HG03025 (cell line): Measurements from ENCODE around the gene MAPK6.

Experiments used
- ATAC-seq: cut with Tn5 transposase; IDR thresholded peaks from one replicate; pipeline ENCODE4 v1.9.1; 2021; ENCODE audit warnings: mild to moderate bottlenecking, moderate library complexity; ENCODE audit not compliant: unreplicated experiment, low FRiP score

The MAPK6 gene

DNA sequence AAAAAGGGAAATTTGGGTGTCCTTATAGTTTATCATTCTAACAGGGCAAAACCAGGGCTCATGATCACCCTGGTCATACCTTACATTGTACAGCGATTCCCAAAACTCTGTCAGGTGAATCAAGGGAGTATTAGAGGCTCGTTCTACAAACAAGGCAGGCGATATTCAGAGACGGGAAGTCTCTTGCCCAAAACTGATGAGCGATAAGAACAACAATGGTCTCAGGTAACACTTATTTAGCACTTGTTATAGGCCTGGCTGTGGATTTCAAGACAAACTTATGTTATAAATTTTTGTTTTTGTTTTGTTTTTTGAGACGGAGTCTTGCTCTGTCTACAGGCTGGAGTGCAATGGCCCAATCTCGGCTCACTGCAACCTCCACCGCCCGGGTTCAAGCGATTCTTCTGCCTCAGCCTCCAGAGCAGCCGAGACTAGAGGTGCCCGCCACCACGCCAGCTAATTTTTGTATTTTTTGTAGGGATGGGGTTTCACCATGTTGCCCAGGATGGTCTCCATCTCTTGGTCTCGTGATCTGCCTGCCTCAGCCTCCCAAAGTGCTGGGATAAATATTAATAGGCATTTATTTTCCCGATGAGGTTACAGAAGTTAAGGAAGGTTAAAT, 80.7 kb downstream of the MAPK6 start:
- ATAC-seq = no peak

DNA sequence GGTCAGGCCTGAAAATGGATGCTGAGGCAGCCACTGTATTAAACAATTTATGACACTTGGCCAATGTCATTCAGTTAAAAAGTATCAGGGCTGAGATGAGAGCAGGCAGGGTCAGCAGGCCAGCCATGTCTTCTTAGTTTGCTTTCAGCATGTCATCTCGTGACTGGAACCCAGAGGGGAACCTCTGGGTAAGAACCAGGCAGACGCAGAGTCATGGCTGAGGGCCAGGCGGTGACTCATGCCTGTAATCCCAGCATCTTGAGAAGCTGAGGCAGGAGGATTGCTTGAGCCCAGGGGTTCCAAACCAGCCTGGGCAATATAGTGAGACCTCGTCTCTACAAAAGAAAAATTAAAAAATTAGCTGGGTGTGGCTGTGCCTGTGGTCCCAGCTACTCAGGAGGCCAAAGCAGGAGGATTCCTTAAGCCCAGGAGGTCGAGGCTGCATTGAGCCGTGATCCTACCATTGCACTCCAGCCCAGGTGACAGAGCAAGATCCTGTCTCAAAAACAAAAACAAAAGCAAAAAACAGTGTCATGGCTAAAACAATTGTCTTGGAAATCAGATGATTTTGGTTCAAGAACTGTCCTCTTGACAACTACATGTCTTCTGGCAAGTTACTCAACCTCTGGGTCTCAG, 81.9 kb downstream of the MAPK6 start:
- ATAC-seq = no peak

DNA sequence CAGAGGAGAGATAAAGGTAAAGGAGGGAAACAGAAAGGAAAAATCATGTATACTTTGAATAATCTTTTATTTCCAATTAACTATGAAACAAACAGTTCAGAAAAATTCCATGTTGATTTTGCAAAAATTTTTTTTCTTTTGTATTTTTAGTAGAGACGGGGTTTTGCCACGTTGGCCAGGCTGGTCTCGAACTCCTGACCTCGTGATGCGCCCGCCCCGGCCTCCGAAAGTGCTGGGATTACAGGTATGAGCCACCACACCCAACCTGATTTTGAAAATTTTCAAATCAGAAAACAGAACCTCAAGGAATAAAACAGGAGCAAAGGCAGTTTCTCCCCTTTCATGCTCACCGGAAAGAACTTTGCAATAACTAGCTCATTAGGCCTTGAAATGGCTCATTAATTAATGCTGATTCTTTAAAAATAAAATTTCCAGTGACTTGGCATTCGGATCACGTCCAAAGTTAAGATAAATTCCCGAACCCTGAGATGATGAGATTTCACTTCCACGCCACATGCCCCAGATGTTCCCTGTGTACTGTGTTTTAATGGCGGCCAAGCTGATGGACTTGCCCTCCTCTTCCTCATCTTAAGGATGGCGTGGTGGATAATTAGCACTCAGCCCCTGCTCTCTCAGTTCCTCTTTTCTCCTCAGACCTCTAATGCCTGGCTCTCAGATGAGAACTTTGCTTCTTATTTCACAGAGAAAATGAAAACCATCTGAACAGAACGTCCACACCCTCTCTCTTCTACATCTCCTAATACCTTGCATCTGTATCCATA, 82.7 kb downstream of the MAPK6 start:
- ATAC-seq = no peak

DNA sequence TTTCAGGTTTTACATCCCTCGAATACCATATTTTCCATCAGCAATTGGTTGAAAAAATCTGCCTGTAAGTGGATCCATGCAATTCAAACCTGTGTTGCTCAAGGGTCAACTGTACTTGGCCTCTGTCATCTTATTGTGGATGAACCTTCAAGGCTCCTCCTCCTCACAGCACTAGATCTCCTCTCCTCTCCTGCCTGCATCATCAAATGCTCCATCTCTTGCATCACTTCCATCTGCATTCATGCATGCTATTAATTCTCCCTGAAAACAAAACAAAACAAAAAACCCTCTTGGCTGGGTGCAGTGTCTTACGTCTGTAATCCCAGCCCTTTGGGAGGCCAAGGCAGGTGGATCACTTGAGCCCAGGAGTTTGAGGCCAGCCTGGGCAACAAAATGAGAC, 83.4 kb downstream of the MAPK6 start:
- ATAC-seq = no peak

DNA sequence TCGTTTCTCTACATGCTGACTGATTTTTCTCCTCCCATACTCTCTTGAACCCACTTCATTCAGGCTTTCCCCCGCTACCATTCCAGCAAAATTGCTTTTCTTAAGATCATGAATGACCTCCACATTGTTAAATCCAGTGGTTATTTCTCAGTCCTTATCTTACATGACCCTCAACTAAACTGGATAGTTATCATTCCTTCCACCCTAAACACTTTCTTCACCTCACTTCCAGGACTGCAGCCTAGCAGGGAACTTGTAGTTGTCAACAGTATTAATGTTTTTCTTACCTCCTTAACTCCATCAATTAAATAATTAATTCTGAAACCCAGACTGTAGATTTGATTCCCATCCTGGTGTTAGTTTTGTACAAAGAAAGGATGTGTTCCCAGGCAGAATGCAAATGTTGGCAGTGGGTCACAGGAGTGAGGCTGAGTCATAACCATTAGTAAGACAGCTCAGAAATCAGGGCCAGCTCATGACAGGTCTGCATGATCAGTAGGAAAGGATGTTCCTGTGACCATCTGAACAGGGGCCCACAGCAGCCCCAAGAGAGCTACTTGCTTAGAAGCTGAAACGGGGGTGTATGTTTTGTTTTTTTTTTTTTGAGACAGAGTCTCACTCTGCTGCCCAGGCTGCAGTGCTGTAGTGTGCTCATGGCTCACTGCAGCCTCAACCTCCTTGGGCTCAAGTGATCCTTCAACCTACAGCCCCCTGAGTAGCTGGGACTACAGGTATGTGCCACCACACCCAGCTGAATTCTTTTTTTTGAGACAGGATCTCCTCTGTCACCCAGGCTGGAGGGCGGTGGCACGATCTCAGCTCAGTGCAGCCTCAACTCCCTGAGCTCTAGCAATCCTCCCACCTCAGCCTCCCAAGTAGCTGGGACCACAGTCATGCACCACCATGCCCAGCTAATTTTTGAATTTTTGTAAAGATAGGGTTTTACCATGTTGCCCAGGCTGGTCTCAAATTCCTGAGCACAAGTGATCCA, 84.5 kb downstream of the MAPK6 start:
- ATAC-seq = peak; percentile 46

DNA sequence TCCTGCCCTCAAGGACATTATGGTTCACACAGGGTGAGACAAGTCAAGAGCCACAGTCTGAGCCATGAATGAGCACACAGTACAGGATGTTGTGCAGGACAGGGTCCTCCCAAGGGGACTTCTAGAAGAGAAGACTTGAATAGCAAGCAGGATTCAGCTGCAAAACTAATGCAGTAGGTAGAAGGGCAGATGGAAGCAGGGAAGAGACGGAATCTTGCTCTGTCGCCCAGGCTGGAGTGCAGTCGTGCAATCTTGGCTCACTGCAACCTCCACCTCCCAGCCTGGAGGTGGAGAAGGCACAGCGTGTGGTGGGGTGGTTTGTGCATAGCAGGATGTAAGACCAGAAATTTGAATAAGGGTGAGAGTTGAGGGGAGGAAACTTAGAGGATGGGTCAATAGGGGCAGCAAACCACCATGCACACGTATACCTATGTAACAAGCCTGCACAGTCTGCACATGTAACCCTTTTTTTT, 85.5 kb downstream of the MAPK6 start:
- ATAC-seq = no peak

DNA sequence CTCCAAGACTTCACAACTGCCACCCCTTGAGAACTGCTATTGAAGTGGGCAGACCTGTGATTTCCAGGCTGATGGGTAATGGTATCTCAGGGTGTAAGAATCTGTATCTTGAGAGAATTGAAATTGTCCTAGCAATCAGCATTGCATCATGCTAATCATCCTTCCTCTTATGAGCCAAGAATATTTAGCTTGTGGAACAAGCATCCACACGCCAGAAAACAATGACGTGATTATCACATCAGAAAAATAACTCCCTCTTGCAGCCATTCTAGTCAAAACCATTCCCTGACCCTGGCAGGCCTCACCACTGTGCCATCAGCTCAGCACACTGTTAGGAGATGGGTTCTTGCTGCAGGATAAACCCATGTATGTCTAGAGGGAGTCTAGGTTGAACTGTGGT, 86.8 kb downstream of the MAPK6 start:
- no peak for ATAC-seq

DNA sequence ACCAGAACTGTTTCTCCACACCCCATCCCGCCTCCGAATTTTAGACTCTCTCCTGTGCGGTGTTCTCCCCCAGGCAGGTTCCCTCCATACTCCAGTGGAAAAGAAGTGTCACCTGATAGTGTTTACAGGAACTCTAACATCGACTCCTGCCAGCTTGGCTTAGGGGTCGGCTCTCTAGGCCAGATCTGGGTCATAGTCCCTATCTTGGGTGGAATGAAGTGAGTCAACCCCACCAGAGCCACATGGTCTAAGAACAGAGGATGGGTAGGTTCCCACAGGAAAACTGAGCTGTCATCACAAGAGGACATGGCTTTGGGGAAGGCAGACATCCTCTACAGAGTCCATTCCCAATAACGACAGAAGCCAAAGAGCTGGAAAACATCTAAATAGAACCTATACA, 87.6 kb downstream of the MAPK6 start:
- no peak for ATAC-seq

DNA sequence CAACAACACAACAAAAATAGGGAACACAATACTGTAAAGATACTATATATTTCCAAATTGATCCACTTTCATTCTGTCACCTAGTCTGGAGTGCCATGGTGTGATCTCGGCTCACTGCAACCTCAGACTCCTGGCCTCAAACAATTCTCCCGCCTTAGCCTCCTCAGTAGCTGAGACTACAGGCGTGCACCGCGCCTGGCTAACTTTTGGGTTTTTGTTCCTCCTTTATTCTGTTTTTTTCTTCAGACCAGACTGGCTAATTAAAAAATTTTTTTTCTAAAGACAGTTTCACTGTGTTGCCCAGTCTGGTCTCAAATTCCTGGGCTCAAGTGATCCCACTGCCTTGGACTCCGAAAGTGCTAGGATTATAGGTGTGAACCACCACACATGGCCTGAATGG, 88.2 kb downstream of the MAPK6 start:
- ATAC-seq = no peak

DNA sequence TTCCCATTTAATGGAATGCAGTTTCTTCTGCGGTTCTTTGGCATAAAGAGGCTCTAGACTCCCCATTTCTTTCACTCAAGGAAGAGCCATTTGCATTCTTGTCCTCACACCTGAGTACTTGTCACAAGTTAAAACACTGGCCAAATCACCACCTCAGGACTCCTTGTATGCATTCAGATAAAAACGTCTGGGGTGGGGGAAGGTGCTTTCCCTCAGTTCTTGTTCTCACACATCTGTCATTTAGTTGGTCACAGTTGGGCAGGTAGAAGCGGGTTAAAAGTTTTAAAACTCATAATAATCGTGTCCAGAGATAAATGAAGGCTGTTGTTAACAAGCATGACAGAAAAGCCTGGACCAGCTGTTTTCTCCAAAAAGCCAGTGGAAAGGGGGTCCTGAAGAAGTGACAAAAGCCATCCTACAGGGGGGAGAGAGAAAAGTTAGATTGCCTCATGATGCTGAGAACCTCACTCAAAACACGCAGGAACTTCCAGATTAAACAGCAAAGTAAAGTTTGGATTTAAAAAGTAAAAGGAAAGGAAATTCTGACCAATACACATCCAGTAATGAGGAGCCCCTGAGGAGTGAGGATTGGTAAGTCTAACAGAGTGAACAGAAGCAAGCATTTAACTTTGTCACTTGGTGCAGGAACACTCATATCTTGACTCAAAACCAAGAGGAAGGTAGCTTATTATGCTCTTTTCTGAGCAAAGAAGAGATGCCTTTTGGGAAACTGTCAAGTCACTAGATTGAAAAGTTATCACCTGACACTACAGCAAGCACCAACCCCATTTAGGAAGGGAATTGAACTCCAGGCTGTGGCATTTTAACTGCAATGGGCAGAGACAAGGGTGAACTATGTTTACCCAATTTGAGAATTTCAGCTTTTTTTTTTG, 90.8 kb downstream of the MAPK6 start:
- no peak for ATAC-seq

DNA sequence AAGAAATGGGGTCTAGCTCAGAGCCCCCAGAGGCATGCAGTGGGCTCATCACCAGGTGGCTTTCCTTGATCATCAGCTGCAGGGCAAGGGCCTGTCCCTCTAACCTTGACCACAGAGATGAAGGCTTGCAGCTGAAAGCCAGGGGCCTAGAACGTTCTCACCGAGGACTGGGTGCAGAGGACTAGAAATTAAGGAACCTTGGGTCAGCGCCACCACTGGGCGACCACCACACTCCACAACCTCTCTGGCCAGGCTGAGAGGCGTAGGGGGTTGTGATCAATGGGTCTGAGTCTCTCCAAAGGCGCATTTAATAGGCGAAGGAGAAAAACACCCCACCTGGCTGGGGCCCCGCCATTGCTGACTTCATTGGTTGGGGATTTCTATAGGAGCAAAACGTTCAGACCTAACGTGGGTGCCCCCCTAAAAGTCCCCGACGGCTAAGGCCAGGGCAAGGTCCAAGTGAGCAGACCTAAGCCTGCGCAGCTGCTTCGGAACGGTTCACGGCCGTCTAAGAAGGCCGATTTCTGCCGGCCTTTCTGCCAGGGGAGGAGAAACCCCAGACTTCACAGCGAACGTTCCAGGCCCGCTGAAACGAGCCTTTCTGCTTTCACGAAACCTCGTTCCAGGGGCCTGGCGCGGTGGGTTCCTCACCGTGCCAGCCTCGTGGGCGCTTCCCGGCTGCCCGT, 92.6 kb downstream of the MAPK6 start:
- ATAC-seq = no peak

DNA sequence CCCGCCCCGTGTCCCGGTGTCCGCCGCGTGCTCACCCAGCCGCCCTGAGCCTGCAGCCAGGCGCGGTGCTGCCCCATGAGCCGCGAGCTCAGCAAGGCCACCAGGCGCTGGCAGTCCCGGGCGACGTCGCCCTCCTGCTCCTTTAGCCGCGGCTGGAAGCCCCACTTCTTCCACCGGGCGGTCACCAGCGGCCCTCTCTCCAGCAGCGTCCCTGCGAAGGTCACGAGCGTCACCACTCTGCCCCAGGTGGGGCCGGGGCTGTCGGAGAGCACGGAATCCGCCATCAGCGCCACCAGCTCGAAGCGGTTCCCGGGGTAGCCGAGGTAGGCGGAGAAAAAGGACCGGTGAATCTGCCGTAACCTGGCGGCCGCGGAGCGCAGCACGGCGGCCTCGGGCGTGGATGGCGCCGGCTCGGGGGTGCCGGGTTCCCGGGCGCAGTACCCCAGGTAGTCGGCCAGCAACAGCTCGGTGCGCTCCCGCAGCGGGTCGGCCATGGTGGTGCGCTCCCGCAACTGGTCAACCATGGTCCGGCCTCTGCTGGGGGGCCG, 93.3 kb downstream of the MAPK6 start:
- no peak for ATAC-seq

DNA sequence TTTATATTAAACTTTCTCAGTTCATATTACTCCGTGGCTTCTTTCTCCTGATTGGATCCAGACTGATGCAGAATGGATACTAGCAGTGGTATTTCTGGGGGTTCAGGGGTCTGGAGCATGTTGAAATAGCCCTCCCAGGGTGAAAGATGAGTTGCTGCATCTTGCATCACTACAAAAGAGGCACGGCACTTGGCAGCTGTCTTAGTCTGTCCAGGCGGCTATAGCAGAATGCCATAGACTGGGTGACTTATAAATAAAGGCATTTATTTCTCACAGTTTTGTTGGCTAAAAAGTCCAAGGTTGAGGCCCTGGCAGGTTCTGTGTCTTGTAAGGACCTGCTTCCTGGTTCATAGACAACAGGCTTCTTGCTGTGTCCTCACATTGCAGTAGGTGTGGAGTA, 94.2 kb downstream of the MAPK6 start:
- ATAC-seq = no peak

DNA sequence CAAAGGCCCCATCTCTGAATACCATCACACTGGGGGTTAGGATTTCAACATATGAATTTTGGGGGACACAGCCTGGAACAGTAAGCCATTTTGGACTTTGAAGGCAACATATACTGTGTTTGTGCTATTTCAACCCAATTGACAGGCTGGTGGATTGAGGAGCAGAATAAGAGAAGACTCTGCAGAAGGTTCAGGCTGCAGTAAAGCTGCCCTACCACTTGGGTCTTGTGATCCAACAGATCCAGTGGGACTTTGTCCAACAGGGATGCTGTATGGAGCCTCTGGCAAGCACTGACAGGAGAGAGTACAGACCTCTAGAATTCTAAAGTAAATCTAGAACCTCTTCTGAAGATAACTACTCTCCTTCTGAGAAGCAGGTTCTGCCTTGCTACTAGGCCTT, 94.7 kb downstream of the MAPK6 start:
- ATAC-seq = no peak

DNA sequence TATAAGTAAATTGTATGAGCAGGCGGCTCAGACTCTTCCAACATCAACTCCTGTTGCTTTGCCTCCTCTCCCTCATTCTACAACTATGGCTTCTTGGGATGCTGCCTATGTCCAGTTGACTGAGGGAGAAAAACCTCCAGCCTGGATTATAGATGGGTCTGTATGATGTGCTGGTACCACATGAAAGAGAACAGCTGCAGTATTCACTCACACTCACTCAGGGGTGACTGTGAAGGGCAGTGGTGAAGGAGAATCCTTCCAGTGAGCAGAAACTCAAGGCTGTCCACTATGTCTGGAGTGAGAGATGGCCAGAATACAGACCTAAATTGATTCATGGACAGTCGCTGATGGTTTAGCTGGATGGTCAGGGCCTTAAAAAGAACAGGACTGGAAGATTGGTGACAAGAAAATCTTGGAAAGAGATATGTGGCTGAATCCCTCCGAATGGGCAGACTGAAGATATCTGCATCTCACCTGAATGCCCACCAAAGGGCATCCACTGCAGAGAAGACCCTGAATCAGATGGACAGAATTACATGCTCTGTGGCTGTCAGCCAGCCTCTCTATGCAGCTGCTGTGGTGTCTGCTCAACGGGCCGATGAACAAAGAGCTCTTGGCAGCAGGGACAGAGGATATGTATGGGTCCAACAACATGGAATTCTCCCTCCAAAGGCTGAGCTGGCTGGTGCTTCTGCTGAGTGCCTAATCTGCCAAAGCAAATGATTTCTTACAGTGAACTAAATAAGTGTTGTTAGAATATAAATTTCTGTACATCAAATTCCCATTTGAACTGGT, 95.4 kb downstream of the MAPK6 start:
- no peak for ATAC-seq

DNA sequence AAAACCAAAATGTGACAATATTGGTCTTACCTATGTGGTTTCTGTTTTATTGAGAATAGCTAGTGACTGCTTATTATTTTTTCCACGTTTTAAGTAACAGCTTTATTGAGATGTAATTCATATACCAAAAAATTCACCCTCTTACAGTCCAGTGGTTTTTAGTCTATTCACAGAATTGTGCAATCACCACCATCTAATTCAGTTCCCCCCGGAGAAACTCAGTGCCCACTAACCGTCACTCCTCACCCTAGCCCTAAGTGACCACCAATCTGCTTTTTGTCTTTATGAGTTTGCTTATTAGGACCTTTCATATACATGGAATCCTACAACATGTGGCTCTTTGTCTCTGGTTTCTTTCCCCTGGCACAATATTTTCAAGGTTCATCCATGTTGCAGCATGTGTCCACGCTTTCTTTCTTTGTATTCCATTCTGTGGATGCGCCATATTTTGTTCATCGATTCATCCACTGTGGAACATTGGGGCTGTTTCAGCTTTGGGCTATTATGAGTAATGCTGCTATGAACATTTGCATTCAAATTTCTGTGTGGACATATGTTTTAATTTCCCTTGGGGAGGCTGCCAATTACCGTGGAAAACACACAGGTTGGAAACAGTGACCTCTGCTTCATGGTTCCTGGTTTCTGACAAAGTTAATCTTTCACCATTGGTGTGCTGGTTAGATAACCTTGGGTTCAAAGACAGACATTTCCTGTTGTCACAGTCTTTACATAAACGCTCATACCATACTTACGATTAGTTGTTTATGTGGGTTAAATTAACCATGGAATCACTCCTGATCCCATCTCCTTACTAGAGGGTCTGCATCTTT, 96.8 kb downstream of the MAPK6 start:
- ATAC-seq = no peak
